Measurements from ENCODE around the gene IQCN.

- TF ChIP-seq POLR2A (IDR thresholded peaks at IDR 0.05; ENCODE audit: low read depth, low read length): no peak
- no peak for TF ChIP-seq CTCF (IDR thresholded peaks at IDR 0.05 in 2 of 3, conservative IDR thresholded peaks at IDR 0.05 in 1 of 3; ENCODE audit: control insufficient read depth in 2 of 3, extremely low read depth in 1 of 3, insufficient read depth in 1 of 3, low read depth in 3 of 3, low read length in 3 of 3)
- no peak for TF ChIP-seq RELB (IDR thresholded peaks at IDR 0.05; ENCODE audit: low read depth)
- no peak for TF ChIP-seq FOS (IDR thresholded peaks at IDR 0.05; ENCODE audit: borderline replicate concordance, extremely low read depth, insufficient read length)
- TF ChIP-seq PRDM15 (CRISPR knock-in tag; IDR thresholded peaks at IDR 0.05): no peak
Measured at GRCh38 chr19:18298601-18299000, 24.3 kb upstream of the IQCN start.
